Neural progenitor cell (in vitro differentiated cells): ENCODE measurements around the gene RGS6. TPM values are rescaled to one million over a fixed set of nuclear protein-coding genes. Genes with fewer than 3 reads are reported as not detected.

Experiments
- DNase-seq: peaks from one replicate; pipeline ENCODE4 v3.0.0-alpha.2; 2016; ENCODE audit warnings: low spot score
- H2AFZ ChIP-seq: fragments of 200-600 bp; sonication (generic); replicated peaks from 2 replicates; pipeline ENCODE4 v1.6.1; 2016; ENCODE audit warnings: antibody characterized with exemption
- H3F3A ChIP-seq: fragments of 200-600 bp; sonication (generic); 2 replicates; pipeline ENCODE4 v1.6.1; 2016; ENCODE audit warnings: antibody characterized with exemption, low read depth
- H3K27ac ChIP-seq: fragments of 200-600 bp; sonication (generic); 2 replicates; pipeline ENCODE4 v1.5.1; 2016; ENCODE audit warnings: mild to moderate bottlenecking
- H3K27me3 ChIP-seq: fragments of 200-600 bp; sonication (generic); 2 replicates; pipeline ENCODE4 v1.6.1; 2016; ENCODE audit warnings: mild to moderate bottlenecking, moderate library complexity
- H3K36me3 ChIP-seq: fragments of 200-600 bp; sonication (generic); 2 replicates; pipeline ENCODE4 v1.5.1; 2016
- H3K4me1 ChIP-seq: fragments of 200-600 bp; sonication (generic); 2 replicates; pipeline ENCODE4 v1.6.1; 2016; ENCODE audit warnings: mixed run types
- H3K4me2 ChIP-seq: fragments of 200-600 bp; sonication (generic); 2 replicates; pipeline ENCODE4 v1.6.1; 2016
- H3K4me3 ChIP-seq: fragments of 200-600 bp; sonication (generic); 2 replicates; pipeline ENCODE4 v1.5.1; 2016
- H3K79me2 ChIP-seq: fragments of 200-600 bp; sonication (generic); 2 replicates; pipeline ENCODE4 v1.6.1; 2016; ENCODE audit warnings: low read depth
- H3K9ac ChIP-seq: fragments of 200-600 bp; sonication (generic); 2 replicates; pipeline ENCODE4 v1.6.1; 2016
- H3K9me3 ChIP-seq: fragments of 200-600 bp; sonication (generic); 2 replicates; pipeline ENCODE4 v1.5.1; 2016; ENCODE audit warnings: low read depth
- H4K20me1 ChIP-seq: fragments of 200-600 bp; sonication (generic); 2 replicates; pipeline ENCODE4 v1.6.1; 2016; ENCODE audit warnings: low read depth
- H3K27ac Mint-ChIP-seq: 3 replicates; pipeline ENCODE4 v1.8.0; 2021; ENCODE audit warnings: mixed read lengths
- H3K27me3 Mint-ChIP-seq: 2 replicates; pipeline ENCODE4 v1.8.0; 2022; ENCODE audit warnings: low read depth, mild to moderate bottlenecking, inconsistent platforms, moderate library complexity, mixed read lengths; ENCODE audit not compliant: insufficient read depth
- H3K36me3 Mint-ChIP-seq: 3 replicates; pipeline ENCODE4 v1.8.0; 2021; ENCODE audit warnings: mixed read lengths
- H3K4me1 Mint-ChIP-seq: 3 replicates; pipeline ENCODE4 v1.8.0; 2021; ENCODE audit warnings: mixed read lengths
- H3K4me3 Mint-ChIP-seq: 3 replicates; pipeline ENCODE4 v1.8.0; 2021; ENCODE audit warnings: mild to moderate bottlenecking, moderate library complexity, mixed read lengths
- H3K9me3 Mint-ChIP-seq: 3 replicates; pipeline ENCODE4 v1.8.0; 2020; ENCODE audit warnings: mixed read lengths
- CTCF ChIP-seq: fragments of 200-600 bp; sonication (generic); IDR thresholded peaks from 2 replicates; pipeline ENCODE4 v1.5.1; 2017; ENCODE audit warnings: antibody characterized with exemption, mild to moderate bottlenecking
- EZH2 ChIP-seq: fragments of 200-600 bp; sonication (generic); IDR thresholded peaks from 2 replicates; pipeline ENCODE4 v1.6.1; 2017; ENCODE audit warnings: antibody characterized with exemption, mild to moderate bottlenecking, moderate library complexity
- EZH2phosphoT487 ChIP-seq: fragments of 200-600 bp; sonication (generic); IDR thresholded peaks from 2 replicates; pipeline ENCODE4 v1.6.1; 2017; ENCODE audit warnings: antibody characterized with exemption
- total RNA-seq: library from RNA; depleted of rRNA; stranded (reverse); fragments of >200 nt; gene quantifications from 2 replicates; pipeline ENCODE4 v1.2.3, GENCODE V29; 2015; ENCODE audit warnings: low replicate concordance

RGS6 gene
- total RNA-seq, 1 donor from 2014 or later: 0.80 TPM

- no peak overlapping the region for H3K4me3 ChIP-seq
- H3K36me3 Mint-ChIP-seq: no peaks in the 10 kb centered on the region
- no peak for TF ChIP-seq CTCF
- no peak for TF ChIP-seq EZH2phosphoT487
- TF ChIP-seq EZH2: no peak
- no peaks in the 10 kb centered on the region for H3K36me3 ChIP-seq
- H3K4me1 ChIP-seq: peaks cover 14% of the 10 kb centered on the region
- peaks cover 7% of the 10 kb centered on the region for H3F3A ChIP-seq
- no peaks in the 10 kb centered on the region for H4K20me1 ChIP-seq
- H3K9ac ChIP-seq: no peak overlapping the region
- peak overlapping the region; percentile 81 for H3K27ac ChIP-seq
- H3K9me3 ChIP-seq: no peaks in the 10 kb centered on the region
- H3K27me3 ChIP-seq: no peaks in the 10 kb centered on the region
- no peak overlapping the region for H3K4me3 Mint-ChIP-seq
- peak overlapping the region; percentile 80 for H3K27ac Mint-ChIP-seq
- H3K9me3 Mint-ChIP-seq: peaks cover 2% of the 10 kb centered on the region
- DNase-seq: no peak
- H3K4me1 Mint-ChIP-seq: peaks cover 35% of the 10 kb centered on the region
- peaks cover 6% of the 10 kb centered on the region for H3K27me3 Mint-ChIP-seq
- H2AFZ ChIP-seq: peak overlapping the region; percentile 91
- H3K79me2 ChIP-seq: no peaks in the 10 kb centered on the region
- no peak overlapping the region for H3K4me2 ChIP-seq
Observed at GRCh38 chr14:72450473-72451044, 518.3 kb downstream of the RGS6 start.

GRCh38 chr14:72451054-72451972 is 519.1 kb downstream of the RGS6 start:
- H3K9me3 Mint-ChIP-seq: peaks cover 2% of the 10 kb centered on the region

GRCh38 chr14:72452774-72453173 is 520.5 kb downstream of the RGS6 start:
- Histone ChIP-seq H3K27ac (no peak overlapping the region), H2AFZ (no peak overlapping the region), H3K79me2 (no peaks in the 10 kb centered on the region), H3K27me3 (no peaks in the 10 kb centered on the region), H3K9ac (no peak overlapping the region), H3K9me3 (no peaks in the 10 kb centered on the region), H4K20me1 (no peaks in the 10 kb centered on the region), H3K4me1 (peaks cover 14% of the 10 kb centered on the region), H3K4me2 (no peak overlapping the region), H3F3A (peaks cover 7% of the 10 kb centered on the region), H3K4me3 (no peak overlapping the region), H3K36me3 (no peaks in the 10 kb centered on the region)
- no peak for DNase-seq
- peaks cover 2% of the 10 kb centered on the region for H3K9me3 Mint-ChIP-seq
- no peaks in the 10 kb centered on the region for H3K36me3 Mint-ChIP-seq
- H3K4me1 Mint-ChIP-seq: peaks cover 35% of the 10 kb centered on the region
- H3K4me3 Mint-ChIP-seq: peak overlapping the region; percentile 0
- peak overlapping the region; percentile 8 for H3K27ac Mint-ChIP-seq
- peaks cover 3% of the 10 kb centered on the region for H3K27me3 Mint-ChIP-seq
- no peak for TF ChIP-seq EZH2phosphoT487
- no peak for TF ChIP-seq CTCF
- TF ChIP-seq EZH2: no peak

More at GRCh38 chr14:72451054-72451972, 519.1 kb downstream of the RGS6 start:
- TF ChIP-seq CTCF (no peak), EZH2phosphoT487 (no peak), EZH2 (no peak)
- Mint-ChIP-seq H3K27me3 (peaks cover 6% of the 10 kb centered on the region), H3K27ac (peak overlapping the region; percentile 80), H3K4me1 (peaks cover 35% of the 10 kb centered on the region), H3K4me3 (peak overlapping the region; percentile 48), H3K36me3 (no peaks in the 10 kb centered on the region)
- Histone ChIP-seq H3K4me3 (no peak overlapping the region), H3K36me3 (no peaks in the 10 kb centered on the region), H3K27ac (peak overlapping the region; percentile 81), H3K79me2 (no peaks in the 10 kb centered on the region), H3F3A (peaks cover 7% of the 10 kb centered on the region), H4K20me1 (no peaks in the 10 kb centered on the region), H3K9ac (no peak overlapping the region), H3K27me3 (no peaks in the 10 kb centered on the region), H3K4me2 (no peak overlapping the region), H3K4me1 (peaks cover 14% of the 10 kb centered on the region), H2AFZ (peak overlapping the region; percentile 91), H3K9me3 (no peaks in the 10 kb centered on the region)
- DNase-seq: peak; percentile 33
